Measurements from ENCODE around the gene AGPAT3.

AGPAT3 gene

DNA sequence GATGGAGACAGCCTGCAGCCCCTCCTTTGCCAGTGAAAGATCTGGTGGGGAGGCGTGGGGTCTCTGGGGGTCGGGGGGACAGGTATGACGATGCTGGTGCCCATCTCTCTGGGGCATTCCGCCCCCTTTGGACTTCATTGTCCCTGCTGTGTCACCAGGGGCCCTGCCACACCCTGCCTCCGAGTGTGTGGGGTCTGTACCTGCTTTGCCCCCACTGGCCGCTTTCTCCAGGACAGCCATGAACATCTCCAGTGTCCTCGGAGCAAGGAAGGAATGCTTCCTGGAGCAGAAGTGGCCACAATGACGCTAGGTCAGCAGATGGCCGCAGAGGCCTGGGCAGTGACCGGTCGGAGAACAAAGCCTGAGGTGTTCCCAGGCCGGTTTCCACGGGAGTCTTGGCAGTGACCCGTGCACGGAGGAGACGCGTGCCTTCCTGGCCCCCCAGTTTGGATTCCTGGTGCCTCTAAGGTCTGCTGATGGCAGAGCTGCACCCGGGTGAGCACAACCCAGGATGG lies 128.5 kb downstream of the AGPAT3 start:
- no peak for DNase-seq (ENCODE audit: low read depth in 2 of 2)

DNA sequence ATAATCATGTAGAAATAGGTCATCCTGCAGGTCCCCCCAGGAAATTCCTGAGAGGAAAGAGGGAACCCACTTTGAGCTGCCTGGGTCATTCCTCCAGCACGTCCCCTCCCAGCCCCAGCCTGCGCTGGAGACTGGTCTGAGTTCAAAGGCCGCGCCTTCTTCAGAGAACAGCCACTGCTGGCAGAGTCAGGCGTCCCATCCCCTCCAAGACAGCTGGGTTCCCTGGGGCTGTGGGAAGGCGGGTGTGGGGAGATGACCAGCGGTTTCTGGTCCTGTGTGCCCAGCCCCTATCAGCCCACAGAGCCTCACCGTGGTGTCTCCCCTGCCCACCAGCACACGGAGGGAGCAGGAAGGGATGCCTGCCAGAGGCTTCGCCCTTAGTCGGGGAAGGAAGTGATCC lies 129.1 kb downstream of the AGPAT3 start:
- no peak for DNase-seq (ENCODE audit: low read depth in 2 of 2)

DNA sequence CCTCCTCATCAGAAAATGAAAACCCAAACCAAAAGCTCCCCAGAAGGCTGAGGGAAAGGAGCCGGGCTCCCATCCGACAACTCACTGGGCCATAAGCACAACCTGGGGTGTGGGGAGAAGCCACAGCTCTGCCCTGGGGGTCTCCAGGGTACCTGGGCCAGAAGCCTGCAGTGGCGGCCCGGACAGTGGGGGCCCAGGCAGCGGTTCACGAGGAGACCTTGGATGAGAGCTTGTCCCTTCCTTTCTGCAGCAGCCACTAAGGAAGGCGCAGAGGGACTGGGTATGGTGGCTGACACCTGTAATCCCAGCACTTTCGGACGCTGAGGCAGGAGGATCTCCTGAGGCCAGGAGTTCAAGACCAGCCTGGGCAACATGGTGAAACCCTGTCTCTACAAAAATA lies 129.6 kb downstream of the AGPAT3 start:
- DNase-seq (ENCODE audit: low read depth in 2 of 2), result no peak

DNA sequence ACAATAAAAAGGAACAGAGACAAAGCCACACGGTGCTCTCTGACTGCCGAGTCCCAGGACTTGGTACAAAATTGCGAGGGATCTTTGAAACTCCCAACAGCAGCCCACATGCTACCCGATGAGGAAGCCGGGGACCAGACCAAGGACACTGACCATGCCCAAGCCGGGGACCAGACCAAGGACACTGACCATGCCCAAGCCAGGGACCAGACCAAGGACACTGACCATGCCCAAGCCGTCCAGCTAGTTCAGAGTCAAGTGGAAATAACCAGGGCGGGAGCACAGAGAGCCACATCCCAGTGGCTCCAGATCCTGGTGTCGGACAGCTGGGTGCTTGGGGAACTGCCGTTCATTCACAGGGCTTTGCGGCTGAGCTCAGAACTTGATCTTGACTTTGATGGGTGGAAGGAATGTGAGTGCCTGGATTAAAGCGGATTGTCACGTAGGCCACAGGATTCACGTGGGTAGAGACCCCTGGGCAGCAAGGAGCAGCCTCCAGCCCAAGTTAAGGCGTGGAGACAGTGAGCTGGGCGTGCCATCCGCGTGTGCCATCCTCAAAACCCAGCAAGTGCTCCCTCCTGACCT lies 130.6 kb downstream of the AGPAT3 start:
- no peak for DNase-seq (ENCODE audit: low read depth in 2 of 2)

DNA sequence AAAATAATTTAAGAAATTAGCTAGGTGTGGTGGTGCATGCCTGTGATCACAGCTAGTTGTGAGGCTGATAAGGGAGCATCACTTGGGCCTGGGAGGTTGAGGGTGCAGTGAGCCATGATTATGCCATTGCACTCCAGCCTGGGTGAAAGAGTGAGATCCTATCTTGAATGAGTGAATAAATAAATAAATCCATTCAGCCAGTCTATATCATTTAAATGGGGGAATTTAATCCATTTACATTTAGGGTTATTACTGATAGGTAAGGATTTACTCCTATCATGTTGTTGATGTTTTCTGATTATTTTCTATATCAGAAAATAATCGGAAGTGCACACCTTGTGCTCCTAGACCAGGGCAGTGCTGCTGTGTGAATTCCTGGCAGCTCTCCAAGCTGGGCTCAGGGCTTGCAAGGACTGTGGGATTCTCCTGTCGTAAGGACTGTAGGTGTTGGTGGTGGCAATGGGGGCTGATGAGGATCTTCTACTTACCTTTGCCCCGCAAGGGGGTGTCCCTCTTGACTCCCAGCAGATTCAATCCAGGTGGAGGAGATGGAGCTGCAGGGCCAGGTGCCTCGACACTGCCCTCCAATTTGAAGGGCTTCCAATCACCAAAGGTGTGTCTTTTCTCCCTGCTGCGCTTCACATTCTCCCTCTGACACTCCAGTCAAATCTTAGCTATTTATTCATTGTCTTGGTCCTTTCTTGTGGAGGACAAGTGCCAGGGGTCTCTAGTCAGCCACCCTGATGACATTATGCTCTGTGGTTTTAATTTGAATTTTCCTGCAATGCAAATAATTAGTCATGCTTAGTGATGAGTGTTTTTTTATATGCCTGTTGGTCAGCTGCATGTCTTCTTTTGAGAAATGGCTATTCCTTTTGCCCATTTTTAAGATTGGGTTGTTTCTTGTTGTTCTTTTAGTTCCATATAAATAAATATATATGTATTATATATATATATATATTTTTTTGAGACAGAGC lies 133.0 kb downstream of the AGPAT3 start:
- no peak for DNase-seq (ENCODE audit: low read depth in 2 of 2)

DNA sequence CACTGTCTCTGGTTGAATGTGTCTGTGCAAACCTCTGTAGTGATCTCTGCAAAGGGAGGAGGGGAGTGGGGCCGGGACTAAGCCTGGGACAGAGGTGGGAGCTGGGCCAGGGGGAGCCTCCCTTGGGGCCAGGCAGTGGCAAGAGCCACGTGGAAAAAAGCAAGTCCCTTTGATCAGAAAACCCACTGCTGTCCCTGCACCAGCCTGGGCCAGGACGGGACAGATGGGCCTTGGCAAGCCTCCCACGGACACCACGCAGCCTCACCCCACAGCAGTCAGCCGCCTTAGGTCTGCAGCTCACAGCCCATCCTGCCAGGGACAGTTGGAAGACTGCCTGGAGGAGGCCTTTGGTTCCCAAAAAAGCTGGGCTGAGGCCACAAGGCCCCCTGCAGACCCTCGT lies 135.3 kb downstream of the AGPAT3 start:
- no peak for DNase-seq (ENCODE audit: low read depth in 2 of 2)

DNA sequence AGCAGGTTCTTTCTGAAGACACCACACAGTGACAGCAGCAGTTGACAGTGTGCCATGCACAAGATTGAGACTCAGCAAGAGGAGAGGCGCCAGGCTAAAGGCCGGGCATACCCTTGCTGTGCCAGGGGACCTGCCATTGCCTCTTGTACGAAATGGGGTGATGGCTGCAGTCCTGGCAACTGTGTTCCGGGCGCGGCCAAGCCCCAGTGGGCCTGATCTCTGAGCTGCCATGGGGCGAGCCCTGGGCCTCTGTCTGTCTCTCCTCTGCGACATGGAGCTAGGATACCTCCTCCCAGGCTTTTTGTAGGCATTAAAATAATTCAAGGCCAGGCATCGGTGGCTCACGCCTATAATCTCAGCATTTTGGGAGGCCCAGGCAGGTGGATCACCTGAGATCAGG lies 137.5 kb downstream of the AGPAT3 start:
- no peak for DNase-seq (ENCODE audit: low read depth in 2 of 2)

DNA sequence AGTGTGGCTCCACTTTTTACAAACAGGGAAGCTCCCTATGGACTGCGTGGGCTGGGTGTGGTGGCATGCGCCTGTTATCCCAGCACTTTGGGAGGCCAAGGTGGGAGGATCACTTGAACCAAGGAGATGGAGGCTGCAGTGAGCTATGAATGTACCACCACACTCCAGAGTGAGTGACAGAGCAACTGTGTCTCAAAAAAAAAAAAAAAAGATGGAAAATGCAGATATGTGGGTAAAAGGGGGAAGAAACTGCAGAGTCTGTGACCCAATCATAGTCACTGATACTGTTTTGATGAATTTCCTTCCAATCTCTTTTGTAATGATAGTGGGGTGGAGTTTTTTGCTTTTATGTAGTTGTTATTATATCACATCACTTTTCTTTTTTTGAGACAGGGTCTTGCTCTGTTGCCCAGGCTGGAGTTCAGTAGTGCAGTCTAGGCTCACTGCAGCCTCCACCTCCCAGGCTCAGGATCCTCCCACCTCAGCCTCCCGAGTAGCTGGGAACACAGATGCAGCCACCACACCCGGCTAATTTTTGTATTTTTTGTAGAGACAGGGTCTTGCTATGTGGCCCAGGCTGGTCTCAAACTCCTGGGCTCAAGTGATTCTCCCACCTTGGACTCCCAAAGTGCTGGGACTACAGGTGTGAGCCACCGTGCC lies 138.4 kb downstream of the AGPAT3 start:
- DNase-seq (ENCODE audit: low read depth in 2 of 2), result no peak

DNA sequence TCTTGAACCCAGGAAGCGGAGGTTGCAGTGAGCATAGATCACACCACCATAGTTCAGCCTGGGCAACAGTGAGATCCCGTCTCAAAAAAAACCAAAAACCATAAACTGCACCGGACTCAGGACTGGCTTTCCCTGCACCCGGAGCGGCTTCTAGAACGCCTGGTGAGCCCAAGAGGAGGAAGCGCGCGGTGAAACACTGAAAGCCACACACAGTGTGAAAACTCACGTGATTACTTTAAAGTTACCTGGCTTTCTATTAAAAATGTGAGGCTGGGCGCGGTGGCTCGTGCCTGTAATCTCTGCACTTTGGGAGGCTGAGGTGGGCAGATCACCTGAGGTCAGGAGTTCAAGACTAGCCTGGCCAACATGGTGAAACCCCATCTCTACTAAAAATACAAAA lies 140.0 kb downstream of the AGPAT3 start:
- no peak for DNase-seq (ENCODE audit: low read depth in 2 of 2)

DNA sequence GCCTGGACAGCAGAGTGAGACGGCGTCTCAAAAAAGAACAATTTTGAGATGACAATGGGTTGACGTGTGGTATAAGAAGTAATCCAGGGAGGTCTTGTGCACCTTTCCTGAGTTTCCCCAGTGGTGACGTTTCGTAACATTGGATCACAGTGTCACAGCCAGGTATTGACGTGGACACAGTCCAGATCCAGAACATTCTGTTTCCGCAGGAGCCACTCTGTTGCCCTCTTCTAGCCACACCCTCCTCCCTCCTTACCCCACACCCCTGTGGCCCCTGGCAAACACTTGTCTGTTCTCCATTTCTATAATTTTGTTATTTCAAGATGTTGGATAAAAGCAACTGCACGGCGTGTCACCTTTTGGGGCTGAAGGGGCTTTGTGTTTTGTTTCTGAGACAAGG lies 140.6 kb downstream of the AGPAT3 start:
- DNase-seq (ENCODE audit: low read depth in 2 of 2), result no peak

DNA sequence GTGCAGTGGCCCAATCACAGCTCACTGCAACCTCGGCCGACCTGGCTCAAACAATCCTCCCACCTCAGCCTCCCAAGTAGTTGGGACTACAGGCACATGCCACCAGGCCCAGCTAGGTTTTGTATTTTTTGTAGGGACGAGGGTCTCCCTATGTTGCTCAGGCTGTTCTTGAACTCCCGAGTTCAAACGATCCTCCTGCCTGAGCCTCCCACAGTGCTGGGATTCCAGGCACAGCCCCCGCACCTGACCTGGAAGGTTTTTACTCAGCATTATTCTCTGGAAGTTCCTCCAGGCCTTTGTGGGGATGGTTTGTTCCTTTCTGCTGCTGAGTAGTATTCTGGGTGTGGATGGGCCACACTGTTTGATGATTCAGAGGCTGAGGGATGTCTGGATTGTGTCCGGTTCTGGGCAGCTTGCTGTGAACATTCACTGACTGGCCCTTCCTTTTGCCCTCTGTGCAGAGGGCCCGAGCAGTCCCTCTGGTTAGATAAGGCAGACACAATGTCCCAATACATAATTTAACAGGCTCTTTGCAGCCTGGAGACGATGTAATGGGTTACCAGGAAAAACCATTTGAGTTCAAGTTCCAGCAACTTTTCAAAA lies 141.1 kb downstream of the AGPAT3 start:
- no peak for DNase-seq (ENCODE audit: low read depth in 2 of 2)

DNA sequence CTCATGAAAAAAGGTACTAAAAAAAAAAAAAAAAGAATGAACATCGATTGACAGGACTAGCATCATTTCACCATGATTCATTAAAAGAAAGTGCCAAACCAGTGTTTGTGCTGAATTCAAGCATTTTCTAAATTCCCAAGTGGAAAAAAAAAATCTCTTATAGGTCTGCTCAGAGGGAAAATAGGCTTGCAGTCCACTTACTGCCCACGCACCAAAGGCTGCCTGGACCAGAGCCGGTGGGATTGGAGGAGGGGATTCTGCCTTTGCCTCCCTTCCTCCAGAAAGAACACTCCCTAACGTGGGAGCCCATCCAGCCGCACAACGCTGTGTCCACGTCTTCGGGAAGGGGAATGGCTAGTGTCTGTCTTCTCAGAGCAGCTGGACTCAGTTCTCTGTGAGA lies 141.6 kb downstream of the AGPAT3 start:
- DNase-seq (ENCODE audit: low read depth in 2 of 2), result no peak

DNA sequence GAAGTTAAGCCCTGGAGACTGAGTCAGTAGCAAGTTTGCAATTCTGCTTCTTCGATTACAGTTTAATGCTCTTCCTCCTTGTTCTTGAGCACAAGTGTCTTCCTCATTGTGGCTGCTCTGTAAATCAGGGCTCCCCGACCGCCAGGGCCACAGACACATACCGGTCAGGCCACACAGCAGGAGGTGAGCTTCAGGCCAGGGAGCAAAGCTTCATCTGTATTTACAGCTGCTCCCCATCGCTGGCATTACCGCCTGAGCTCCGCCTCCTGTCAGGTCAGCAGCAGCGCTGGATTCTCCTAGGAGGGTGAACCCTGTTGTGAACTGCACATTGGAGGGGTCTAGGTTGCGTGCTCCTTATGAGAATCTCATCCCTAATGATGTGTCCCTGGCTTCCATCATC lies 145.4 kb downstream of the AGPAT3 start:
- no peak for DNase-seq (ENCODE audit: low read depth in 2 of 2)

DNA sequence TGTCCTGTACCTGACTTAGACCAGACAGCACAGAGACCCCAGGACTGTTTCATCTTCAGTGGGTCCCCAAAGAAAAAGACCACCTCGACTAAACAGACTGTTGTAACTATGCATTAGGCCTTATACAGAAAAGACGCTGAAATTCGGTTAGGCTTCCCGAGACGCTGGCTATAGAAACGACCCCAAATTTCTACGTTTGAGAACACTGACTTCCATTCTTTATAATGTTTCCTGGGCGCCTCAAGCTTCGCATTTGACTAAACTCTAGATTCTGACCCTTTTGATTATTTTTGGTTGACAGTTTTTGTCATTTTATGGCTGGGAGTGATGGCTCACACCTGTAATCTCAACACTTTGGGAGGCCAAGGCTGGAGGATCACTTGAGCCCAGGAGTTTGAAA lies 146.1 kb downstream of the AGPAT3 start:
- DNase-seq (ENCODE audit: low read depth in 2 of 2), result no peak

DNA sequence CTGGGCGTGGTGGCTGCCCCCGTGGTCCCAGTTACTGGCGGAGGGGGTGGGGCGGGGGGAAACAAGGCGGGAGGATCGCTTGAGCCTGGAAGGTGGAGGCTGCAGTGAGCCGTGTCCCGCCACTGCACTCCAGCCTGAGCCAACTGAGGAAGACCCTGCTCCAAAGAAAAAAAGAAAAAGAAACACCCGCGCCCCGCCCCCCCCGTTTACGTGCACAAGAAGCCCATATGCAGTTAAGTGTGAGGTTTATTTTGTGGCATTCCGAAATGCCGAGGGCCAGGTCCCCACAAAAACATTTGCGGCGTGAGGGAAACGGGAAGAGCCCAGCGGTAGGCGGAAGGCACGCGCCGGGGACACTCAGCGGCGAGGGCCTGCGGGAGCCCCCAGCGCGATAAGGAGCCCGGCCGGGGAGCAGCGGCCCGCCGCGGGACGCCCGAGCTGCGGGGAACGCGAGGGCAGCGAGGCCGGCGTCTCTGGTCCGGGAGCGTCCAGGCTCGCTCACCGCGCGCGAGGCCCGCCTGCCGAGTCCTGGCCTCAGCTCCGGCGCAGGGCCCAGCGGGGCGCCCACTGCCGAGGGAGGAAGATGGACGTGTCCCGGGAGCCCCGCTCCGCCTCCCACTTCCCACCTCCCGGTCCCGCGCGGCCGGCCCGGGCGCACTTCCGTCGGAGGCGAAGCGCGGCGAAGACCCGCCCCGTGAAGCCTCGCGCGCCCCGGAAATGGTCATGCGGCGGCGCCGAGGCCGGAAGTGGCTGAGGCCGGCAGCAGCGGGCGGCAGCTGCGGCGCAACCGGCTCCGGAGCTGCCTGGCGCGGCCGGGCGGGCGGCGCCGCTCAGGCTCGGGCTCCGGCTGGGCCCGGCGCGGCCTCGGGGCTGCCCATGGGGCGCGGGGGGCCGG lies 146.8 kb downstream of the AGPAT3 start, which contains the start of gene TRAPPC10:
TRAPPC10 (plus strand) TSS at position 731 of the 895 bp plus-strand sequence. CDS start 185 bp downstream, outside the sequence.
- peak; percentile 52 to 76 for DNase-seq (ENCODE audit: low read depth in 2 of 2)

DNA sequence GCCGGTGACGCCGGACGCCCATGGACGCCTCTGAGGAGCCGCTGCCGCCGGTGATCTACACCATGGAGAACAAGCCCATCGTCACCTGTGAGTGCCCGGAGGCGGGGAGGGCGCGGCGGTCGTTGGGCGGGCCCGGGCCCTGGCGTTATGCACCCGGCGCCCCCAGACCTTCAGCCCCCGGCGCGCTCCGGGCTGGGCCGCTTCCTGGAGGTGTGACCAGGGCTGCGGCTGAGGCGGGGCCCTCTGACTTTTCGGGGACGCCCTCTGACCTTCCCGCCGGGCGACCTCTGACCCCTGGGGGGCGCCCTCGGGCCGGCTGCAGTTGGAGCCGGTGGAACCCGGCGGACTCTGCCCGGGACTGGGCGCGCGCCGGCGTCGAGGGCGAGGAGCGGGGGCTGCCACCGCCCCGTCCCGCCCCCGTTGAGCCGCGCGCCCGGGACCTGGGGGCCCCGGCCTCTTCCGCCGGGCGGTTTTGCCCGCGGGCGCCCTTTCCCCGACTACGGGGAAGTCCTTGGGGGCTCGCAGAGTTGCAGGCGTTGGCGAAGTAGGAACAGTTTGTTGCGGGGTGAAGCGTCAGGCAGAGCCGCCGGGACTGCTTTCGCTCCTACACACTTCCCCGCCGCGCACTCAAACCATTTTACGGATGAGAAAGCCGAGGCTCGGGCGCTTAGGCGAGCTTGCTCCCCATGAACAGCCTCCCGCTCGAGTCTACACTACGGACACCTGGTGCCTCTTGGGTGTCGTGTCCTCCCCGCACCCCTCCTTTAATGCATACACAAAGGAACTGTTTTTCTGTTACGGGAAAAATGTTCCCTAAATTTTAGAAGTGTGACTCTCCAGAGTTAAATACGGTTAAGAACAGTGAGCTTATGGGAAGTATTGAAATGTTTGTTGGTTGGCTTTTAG lies 147.7 kb downstream of the AGPAT3 start:
- peak; percentile 71 to 84 for DNase-seq (ENCODE audit: low read depth in 2 of 2)

DNA sequence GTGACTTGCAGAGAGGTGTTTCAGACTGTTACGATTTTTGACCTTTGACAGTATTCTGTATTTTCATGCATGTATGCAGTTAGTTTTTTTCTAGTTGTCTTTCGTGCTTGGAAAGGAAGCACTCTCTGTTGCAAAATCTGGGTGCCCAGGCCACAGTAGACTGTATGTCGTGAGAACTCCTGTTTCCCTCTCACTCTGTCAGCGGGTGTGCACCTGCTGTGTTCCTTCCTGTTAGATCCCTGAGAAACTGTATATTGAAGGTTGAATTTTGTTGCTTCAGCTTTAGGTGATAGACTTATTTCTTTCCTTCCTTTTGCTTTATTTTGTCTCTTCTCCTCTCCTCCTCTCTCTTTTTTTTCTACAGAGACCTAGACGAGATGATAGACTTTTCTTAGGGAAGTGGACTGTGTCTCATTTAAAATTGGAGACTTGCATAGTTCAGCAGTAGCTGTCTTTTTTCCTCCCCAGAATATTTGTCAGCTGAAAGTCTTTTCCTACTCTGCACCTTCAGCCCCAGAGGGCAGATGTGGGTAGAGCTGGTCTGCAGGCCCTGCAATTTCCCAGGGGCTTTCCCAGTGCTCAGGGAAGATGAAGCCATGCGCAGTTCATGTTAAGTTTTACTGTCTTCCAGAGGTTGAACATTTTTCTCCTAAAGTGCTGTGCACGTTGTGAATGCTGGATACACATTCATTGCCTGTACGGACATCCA lies 148.5 kb downstream of the AGPAT3 start:
- no peak for DNase-seq (ENCODE audit: low read depth in 2 of 2)

DNA sequence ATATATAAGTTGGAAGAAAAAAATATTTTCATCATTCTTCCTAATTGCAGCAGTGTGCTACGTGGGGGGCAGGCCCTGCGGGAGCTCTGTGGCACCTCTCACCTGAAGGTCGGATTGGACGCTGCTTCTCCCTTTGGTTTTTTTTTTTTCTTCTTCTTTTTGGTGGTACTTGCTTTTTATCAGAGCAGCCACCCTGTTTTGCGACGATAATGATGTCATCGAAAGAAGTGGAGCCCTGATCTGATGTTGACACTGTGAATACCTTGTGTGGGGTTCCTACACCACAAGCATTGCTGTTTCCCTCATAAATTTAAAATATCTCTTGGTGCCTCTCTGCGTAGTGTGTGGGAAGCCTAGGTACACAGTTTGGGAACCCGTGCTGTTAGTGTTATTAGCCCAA lies 152.6 kb downstream of the AGPAT3 start:
- DNase-seq (ENCODE audit: low read depth in 2 of 2), result no peak

DNA sequence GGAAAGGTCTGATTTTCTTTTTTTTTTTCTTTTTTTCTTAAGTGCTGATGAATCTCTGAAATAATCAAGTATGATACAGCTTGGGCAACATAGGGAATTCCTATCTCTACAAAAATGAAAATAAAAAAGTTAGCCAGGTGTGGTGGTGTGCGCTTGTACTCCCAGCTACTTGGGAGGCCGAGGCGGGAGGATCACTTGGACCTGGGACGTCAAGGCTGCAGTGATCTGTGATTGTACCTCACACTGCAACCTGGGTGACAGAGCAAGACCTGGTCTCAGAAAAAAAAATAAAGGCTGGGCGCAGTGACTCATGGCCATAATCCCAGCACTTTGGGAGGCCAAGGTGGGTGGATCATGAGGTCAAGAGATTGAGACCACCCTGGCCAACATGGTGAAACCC lies 153.1 kb downstream of the AGPAT3 start:
- DNase-seq (ENCODE audit: low read depth in 2 of 2), result no peak
